KBM-7 (cell line): ENCODE measurements around the gene ISX.
"Not testable (repeated sequence)": the region's sequence is repeated elsewhere in the genome, so short reads cannot be mapped to it uniquely, and the experiment has no call there.

ENCODE experiments used
- DNase-seq: peaks from one replicate; pipeline ENCODE4 v3.0.0-alpha.2; 2015
- in situ Hi-C: fragments of 300-500 bp; cut with MboI; formaldehyde crosslinking; loops from 2 replicates; pipeline ENCODE4 v1.14.3; 2020; ENCODE audit warnings: low sequenced_read_pairs, low pct_unique_long_range_greater_than_20kb, mixed read lengths

ISX gene

DNA sequence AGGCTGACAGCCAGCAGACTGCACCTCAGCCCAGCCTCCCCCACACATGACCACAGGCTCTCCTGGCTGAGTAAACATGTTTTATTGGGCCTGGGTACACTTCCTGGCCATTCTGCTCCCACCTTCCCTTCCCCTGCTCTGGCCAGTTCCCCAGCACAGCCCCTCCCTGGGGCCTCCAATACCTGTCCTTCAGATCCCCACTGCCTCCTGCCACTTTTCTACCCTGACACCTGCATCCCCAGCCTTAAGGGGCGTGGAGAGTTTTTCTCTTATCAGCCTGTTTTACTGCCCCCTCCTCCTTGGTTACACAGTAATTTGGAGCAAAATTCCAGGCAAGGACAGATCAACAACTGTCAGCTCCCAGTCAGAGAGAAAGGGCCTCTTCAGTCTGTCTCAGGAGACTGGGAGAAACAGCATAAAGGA is at the start of gene ISX:
ISX (plus strand) TSS at position 363 of the 423 bp plus-strand sequence. CDS start 930 bp downstream, outside the sequence.
- in situ Hi-C loops = no loop called here
- DNase-seq = no peak

DNA sequence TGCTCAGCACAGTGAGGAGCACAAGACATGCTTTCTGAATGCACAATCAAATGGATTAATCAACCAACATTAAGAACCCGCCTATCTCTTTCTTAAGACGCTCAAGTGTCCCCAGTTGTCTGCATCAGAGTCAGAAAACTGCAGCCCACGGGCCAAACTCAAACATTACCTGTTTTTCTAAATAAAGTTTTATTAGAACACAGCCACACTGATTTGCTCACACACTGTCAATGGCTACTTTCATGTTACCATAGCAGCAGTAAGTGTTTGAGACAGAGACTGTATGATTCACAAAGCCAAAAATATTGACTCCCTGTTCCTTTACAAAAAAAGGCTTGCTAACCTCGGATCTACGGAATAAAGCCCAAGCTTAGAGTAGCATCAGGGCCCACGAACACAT is 49.0 kb upstream of the ISX start:
- DNase-seq = no peak
- in situ Hi-C loops = no loop called here

DNA sequence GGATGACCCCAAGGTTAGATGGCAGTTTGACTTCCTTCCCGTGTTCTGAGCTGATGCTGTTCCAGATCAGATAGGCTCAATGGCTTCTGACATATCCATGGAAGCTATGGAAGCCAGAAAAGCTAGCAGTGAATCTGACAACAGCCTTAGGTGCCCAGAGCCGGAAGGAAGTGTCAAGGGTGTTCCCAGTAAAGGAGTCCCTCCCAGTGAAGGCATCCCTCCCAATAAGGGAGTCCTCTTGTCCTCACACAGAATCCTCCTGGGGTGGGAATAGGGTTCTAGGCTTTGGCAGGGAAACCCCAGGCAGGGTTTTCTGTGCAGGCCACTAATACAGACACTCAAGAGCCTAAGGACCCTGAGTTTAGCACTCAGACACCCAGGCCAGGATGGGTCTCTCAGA is 47.0 kb upstream of the ISX start:
- in situ Hi-C loops = no loop called here
- DNase-seq = no peak

DNA sequence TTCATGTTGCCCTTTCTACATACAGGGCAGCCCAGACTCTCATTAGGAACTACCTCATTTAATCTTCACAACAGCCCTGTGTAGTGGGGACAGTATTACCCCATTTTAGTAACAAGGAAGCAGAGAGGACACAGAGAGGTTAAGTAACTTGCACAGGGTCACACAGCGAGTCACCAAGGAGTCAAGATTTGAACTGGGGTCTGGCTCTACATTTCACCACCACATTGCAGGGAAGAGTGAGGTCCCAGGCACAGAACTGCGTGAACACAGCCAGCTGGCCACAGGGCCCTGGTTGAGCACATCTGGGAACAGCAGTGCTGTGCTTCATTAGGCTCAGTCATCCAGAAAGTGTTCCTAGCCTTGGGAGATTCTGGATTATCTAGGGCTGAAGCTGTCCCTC is 45.4 kb upstream of the ISX start:
- in situ Hi-C loops = no loop called here
- DNase-seq = no peak

DNA sequence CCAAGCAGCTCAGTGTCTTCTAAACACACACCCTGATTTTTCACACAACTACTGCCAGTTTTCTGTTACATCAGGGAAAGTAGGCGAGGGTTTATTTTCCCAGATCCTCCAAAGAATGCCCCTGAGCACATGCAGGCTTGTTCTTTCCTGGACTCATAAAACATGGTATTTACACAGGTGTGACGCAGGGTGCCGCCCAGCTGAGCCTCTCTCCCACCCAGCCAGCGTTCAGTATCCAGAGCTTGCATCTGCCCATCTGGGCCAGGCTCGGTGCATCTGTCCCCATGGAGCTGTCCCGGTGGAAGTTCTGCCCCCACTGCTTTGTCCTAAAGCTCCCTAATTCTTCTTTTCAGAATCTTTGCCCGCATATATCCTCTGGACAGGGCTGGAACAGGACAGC is 44.8 kb upstream of the ISX start:
- in situ Hi-C loops = no loop called here
- no peak for DNase-seq

DNA sequence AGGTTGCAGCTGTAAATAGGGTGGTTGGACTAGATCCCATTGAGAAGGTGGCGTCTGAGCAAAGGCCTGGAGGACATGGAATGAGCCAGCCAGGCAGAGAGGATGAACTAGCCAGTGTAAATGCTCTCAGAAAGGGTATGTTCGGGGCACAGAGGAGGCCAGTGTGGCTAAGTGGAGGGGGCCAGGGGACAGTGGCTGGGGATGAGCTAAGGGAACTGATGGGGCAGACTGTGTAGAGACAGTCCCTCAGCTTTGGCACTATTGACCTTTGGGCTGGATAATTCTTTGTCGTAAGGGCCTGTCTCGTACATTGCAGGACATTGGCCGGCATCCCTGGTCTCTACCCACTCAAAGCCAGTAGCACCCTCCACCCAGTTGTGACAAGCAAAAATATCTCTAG is 43.7 kb upstream of the ISX start:
- no peak for DNase-seq
- in situ Hi-C loops = no loop called here

DNA sequence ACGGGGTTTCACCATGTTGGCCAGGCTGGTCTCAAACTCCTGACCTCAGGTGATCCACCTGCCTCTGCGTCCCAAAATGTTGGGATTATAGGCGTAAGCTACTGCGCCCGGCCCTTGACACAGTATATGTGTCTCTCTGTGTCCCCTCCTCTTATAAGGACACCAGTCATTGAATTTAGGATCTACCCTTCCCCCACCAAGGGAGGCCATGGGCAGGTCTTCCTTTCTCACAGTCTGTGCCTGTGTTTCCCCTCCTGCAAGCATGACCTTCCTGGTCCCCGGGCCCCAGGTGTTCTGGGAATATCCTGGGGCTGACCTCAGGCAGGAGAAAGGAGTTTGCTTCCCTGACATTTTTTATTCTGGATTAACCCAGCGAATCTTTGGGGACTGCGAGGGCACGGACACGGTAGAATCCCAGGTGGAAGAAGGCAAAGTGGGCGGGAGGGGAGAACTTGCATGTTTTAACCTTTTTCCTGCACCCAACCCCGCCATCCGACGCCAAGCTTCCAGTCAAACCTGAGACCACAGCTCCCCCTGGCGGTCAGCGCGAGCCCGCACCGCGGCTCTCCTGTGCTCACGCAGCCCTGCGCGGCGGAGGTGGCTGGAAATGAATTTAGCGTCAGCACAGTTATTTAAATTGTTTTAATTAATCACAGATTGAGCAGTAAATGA is 42.1 kb upstream of the ISX start:
- peak; percentile 62 for DNase-seq
- in situ Hi-C loops = no loop called here

DNA sequence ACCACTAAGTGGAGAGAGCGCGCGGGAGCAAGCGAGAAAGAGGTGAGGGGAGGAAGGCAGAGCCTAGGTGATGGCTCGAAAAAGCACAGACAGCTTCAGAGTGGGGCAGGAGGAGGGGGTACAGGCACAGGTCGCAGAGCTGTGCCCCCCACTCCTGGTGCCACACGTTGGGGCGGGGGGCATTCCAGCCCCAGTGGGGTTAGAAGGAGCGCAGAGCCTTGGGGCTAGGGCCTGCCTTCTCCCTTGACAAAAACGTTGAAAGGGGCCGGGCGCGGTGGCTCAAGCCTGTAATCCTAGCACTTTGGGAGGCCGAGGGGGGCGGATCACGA is 41.6 kb upstream of the ISX start:
- in situ Hi-C loops = no loop called here

DNA sequence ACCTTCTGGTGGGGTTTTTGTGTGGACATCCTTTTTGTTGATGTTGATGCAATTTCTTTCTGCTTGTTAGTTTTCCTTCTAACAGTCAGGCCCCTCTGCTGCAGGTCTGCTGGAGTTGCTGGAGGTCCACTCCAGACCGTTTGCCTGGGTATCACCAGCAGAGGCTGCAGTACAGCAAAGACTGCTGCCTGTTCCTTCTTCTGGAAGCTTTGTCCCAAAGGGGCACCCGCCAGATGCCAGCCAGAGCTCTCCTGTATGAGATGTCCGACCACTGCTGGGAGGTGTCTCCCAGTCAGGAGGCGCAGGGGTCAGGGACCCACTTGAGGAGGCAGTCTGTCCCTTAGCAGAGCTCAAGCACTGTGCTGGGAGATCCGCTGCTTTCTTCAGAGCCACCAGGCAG is 35.8 kb upstream of the ISX start:
- DNase-seq, in situ Hi-C loops: not testable (repeated sequence)

More for the DNA sequence above, 41.6 kb upstream of the ISX start:
- DNase-seq = no peak

DNA sequence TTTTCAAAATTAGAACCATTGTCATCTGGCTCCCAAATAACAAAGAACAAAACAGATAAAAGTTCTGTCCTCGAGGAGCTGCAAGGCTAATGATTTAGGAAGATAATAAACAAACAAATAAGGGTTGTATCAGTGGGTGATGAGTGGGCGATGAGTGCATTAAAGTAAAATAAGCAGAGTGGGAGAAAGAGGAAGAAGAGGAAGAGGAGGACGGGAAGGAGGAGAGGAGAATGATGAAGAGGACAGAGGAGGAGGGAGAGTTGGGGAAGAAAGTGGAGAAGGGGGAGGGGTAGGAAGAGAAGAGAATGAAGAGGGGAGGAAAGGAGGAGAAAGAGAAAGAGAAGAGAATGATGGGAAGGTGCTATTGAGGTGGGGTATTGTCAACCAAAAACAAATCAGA is 33.4 kb upstream of the ISX start:
- in situ Hi-C loops = no loop called here
- no peak for DNase-seq

DNA sequence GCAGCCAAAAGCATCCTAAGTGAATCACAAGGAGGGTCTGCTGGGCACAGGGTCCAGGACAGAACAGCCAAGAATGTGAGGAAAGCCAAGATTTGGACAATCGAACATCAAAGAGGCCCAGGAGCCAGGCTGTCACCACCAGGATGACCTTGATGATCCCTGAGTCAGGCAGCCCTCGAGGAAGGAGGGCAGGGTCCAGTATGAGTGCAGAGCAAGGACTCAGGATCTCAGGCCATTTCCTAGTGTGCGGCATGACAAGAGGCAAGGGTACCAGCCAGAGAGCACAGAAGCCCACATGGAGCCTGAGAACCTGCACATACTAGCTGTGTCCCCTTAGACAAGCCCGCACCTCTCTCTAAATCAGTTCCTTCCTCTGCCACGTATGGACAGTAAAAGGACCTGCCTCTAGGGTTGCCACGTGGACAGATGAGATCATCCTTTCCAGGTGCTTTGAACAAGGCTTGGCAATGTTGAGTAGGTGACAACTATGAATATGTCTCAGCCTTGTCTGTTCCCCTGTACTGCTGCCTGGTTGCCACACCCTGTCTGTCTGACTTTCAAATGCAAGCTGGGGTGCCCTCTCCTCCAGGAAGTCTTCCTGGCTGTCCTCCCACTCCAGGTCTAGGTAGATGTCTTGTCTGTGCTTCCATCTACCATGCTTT is 32.2 kb upstream of the ISX start:
- DNase-seq = no peak
- in situ Hi-C loops = no loop called here

DNA sequence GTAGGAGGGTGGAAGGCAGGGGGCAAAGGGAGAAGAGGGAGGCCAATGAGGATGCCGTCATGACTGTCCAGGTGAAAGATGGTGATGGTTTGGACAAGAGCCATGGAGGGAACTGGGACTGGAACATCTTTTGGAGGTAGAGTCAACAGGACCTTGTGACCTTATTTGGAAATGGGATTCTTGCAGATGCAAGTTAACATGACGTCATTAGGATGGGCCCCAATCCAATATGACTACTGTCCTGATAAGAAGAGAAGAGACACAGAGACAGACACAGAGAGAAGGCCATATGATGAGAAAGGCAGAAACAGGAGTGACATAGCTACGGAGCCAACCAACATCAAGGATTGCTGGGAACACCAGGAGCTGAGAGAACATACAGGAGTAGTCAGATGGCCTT is 31.0 kb upstream of the ISX start:
- in situ Hi-C loops = no loop called here
- no peak for DNase-seq

DNA sequence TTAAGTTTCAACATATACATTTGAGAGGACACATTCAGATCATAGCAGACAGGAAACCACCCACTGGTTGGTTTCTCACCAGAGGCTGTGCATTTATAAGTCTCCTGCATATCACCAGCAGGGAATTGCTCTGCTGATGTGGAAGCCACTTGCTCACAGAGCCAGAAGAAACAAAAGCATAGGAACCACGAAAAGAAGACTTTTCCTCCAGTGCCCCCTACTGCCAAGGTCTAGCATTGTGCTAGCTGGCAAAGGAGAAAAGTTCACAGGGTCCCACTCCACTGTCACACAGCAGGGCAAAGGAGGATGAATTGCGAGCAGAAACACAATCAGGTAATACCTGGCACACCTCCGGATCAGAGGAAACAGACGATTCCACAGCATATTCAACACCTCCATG is 28.9 kb upstream of the ISX start:
- in situ Hi-C loops = no loop called here
- DNase-seq = peak; percentile 24

DNA sequence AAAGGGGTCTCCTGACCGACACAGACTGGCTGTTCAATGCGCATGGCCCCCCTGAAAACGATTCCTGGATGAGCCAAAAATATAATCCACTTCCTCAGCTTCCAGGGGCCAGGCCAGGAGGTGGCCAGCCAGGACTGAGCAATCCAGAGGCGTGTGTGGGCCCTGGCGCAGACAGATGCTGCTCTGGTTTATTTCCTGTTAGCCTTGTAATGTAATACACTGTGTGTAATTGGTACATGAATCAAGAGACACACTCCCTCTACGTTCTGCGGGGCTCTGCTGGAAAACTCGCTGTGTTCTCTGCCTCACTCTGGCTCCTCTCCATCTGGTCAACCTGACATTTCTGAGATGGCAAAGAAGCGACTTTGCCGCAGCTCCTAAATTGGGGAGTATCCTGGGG is 26.3 kb upstream of the ISX start:
- in situ Hi-C loops = no loop called here

DNA sequence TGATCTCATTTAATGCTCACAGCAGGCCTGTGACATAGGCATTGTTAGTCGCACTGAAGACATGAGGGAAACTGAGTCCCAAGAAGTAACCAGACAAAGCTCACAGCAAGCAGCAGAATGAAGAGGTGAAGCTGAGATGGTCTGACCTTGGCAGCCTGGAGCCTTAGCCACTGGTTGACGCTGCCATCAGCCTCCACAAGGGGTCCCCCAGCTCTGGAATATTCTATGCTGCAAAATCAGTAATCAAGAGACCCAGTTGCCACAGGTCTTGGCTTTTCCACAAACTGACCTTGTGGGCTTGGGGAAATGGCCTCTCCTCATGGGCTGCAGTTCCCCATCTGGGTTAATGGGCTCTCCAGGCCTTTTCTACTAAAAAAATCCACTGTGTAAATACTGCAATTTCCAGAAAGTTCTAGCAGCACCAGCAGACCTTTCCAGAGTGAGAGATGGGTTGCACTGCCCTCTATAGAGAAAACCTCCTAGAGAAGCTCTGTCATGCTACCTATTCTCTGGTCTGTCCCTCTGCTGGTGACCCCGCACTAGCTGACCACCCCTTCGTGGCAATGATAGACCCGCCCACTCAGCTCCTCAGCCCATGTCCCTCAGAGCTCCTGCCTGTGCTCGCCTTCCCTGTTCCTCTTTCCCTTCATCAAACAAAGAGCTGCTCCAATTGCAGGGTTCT is 22.6 kb upstream of the ISX start:
- in situ Hi-C loops = no loop called here
- peak; percentile 8 for DNase-seq

More for the DNA sequence above, 26.3 kb upstream of the ISX start:
- no peak for DNase-seq

DNA sequence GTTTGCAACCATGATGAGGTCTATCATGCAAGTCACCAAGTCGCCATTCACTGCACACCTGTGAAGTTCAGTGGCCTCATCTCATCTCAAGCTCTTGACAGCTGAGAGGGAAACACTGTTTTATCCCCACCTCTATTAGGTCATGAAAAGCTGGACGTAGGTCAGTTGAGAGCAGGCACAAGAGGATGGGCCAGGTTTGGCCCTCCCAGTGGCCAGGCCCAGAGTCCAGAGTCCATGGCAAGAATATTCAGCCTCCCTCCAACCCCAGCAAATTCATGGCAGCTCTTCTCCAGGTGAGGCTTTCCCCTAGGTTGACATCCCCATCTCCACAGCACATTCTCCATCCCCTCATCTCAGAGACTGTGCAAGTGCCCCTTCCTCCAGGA is 22.0 kb upstream of the ISX start:
- in situ Hi-C loops = no loop called here
- no peak for DNase-seq

DNA sequence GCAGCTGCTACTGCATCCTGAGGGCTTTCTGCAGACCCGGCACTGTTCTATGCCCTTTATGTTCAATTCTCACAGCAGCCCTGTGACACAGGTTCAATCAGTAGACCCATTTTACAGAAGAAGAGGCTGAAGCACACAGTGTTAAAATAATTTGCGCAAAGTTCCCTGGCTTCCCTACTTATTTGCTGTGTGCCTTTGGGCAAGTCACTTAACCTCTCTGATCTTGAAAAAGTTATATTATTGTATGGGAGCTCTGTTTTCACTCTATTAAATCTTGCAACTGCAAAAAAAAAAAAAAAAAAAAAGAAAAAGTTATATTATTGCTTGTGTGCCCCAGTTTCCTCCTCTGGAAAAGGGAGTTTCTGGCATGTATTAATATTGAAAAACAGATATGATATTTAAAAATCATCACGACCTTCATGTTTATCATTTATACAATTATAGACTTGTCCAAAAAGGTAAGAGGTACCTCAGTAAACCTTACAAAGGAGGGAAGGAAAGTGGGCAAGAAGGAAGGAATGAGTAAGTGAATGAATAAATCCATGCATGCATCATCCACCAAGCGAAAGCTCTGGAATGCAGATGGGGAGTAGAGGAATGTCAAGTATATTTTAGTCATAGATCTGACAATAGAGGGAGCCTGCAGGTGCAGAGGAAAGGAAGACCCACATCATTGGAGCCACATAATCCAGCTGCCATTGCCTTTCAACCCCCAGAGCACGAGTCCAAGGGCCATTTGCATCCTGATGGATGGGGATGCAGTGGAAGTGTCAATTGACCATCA is 21.2 kb upstream of the ISX start:
- in situ Hi-C loops = no loop called here
- DNase-seq = no peak

DNA sequence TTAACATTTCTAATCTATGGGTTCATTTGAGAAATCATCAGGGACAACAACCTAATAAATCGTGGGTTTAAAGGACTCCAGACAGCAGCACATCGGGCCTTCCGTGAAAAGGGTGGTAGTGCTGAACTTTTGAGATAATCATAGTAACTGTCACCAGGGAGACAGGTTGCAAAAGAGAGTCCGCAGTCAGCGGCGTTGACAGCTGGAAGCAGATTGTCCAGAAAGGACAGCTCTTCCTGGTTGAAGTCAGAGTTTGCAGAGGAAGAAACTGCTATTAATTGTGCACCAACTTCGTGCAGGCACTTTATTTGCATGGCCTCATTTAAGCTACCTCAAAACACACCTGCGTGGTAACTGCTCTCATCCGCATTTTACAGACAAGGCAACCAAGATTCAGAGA is 20.5 kb upstream of the ISX start:
- DNase-seq = no peak
- in situ Hi-C loops = no loop called here

DNA sequence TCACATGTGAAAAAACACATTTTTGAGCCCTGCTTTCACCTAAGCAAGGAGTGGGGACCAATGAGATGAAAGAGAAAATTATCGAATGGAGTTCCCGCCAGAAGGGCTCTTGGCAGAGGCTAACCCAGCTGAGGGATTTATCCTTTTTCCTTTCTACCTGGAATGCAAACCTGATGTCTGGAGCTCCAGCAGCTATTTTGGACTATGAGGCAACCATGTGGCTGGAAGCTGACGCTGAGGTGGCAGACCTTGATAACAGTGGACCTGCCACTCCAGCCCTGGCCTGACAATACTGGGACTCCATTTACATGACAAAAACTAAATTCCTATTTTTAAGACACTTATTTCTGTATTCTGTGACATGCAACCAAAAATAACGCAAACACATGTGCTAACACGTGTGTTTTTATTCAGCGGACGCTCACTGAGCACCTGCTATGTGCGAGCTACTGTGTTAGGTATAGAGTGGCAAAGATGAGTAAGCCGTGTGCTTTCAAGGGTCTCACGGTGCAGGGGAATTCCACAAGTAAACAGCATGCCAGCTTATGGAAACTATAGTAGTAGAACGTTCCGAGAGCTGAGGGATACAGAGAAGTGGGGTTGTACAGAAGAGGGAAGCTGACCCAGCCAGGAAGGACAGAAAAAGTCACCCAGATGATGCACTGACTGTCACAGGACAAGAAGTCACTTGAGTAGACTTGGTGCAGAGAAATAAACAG is 19.1 kb upstream of the ISX start:
- in situ Hi-C loops = no loop called here
- no peak for DNase-seq
